ENCODE results near the gene CCDC157.
A peak's percentile ranks its signal among the peaks of the same experiment; 100 is the strongest.
"Not testable (repeated sequence)": the region's sequence is repeated elsewhere in the genome, so short reads cannot be mapped to it uniquely, and the experiment has no call there.

The CCDC157 gene

GRCh38 chr22:30392661-30393321, 36.0 kb downstream of the CCDC157 start:
- in situ Hi-C loops (cut with HindIII; ENCODE audit: low pct_unique_long_range_greater_than_20kb, low sequenced_read_pairs): no loop called here
- DNase-seq (ENCODE audit: low read depth in 1 of 2, low spot score in 1 of 2): peak in 1 of 2 experiments; percentile 66

DNA sequence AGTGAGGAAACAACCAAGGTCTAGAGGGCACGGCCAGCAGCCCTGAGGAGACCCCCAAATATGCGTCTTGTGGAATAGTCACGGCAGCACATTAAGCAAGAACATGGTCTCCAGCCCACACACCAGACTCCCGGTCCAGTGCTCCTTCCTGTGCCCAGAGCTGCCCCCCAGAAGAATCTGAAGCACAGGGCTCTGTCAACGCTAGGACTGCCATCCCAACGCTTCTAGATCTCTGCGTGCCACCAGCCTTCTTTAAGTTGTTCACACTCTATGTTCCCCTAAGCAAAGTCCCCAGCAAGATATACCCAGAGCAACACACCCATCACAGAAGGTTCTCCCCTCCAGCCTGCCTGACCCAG, 36.5 kb downstream of the CCDC157 start:
- no peak for TF ChIP-seq JUND (IDR thresholded peaks at IDR 0.05; ENCODE audit: low read depth)
- in situ Hi-C loops (cut with HindIII; ENCODE audit: low pct_unique_long_range_greater_than_20kb, low sequenced_read_pairs): no loop called here
- no peak for DNase-seq (ENCODE audit: low read depth in 1 of 2, low spot score in 1 of 2)

More at GRCh38 chr22:30392661-30393321, 36.0 kb downstream of the CCDC157 start:
- TF ChIP-seq JUND (IDR thresholded peaks at IDR 0.05; ENCODE audit: low read depth): no peak

- TF ChIP-seq JUND (IDR thresholded peaks at IDR 0.05; ENCODE audit: low read depth): no peak
- in situ Hi-C loops (cut with HindIII; ENCODE audit: low pct_unique_long_range_greater_than_20kb, low sequenced_read_pairs): no loop called here
- DNase-seq (ENCODE audit: low read depth in 1 of 2, low spot score in 1 of 2): no peak
Measured at GRCh38 chr22:30393885-30394284, 37.1 kb downstream of the CCDC157 start.

DNA sequence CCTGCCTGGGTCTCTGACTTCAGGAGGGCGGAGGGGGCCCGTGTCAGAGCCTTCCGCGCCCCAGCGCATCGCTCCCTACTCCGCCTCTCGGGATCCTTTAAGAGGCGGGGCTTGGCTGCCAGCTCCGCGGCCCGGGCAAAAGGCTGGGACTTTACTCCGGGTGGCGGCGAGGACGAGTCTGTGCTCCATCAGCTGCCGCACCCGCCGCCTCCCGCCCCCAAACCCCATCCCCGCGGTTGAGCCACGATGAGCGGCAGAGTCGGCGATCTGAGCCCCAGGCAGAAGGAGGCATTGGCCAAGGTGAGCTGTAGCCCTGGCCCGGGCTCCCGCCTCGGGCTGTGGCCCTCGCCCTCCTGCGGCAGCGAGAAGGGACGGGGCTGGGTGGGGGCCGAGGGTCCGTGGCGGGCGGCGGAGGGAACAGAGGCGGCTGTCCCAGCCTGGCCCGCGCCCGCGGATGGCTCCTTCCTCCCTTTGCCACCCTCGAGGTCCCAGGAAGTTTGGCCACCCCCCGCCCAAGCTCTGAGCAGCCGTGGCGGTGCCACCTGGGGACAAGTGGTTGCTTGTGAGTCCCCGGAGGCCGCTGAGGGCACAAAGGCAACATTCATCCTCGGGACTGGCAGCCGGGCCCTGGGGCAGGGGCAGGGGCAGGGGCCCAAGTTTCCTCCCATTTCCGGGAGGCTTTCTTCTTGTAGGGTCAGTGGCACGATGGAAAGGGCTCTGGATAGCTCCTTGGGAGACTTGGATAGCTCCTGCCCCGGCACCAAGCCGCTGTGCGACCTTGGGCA, 40.3 kb downstream of the CCDC157 start, which contains the start of gene SEC14L2:
Gene SEC14L2 (plus strand): TSS at position 148 of the 785 bp plus-strand sequence. CDS start 99 bp downstream, at position 247.
- peak; percentile 51 to 53 for DNase-seq (ENCODE audit: low read depth in 1 of 2, low spot score in 1 of 2)
- in situ Hi-C loops (cut with HindIII; ENCODE audit: low pct_unique_long_range_greater_than_20kb, low sequenced_read_pairs): no loop called here
- no peak for TF ChIP-seq JUND (IDR thresholded peaks at IDR 0.05; ENCODE audit: low read depth)

DNA sequence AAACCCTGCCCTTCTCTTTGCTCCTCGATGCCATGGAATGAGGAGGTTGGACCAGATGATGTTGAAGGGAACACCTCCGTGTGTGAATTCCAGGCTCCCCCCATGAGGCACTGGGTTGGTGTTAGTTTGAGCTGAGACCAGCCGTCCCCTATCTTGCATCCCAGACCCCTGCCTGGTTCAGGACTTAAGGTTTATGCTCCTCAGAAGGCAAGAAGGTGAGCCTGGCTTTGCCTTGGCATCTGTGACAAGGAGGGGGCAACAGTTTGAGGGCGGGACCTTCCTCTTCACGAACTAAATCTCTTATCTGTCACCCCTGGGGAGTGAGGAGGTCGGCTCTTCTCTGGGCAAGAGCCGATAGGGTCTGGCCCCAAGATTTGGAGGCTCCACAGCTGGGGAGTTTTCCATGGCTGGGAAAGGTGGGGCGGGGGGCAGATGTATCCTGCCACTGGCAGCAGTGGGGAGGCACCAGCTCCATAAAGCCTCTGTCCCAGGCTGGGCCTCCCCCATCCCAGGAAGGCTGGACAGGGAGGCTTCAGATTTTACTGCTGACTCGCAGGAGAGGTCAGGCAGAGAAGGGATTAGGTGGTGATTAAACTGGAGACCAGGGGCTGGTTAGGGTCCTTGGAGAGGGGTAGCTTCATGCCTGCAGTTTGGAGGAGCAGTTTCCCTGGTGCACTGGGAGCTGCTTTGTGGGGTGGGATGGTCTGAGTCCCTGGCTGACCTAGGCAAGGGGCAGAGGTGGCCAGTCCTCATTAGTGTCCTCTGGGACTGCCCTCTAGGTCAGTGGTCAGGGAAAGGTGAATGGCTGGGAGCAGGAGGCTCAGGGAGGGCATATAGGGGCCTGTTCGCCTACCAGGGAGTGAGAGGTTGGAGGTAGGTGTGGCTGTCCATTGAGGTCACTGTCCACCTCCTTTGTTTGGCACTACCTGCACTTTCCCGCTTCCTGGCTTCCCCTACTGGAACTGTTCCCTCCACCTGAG, 41.1 kb downstream of the CCDC157 start:
- TF ChIP-seq JUND (IDR thresholded peaks at IDR 0.05; ENCODE audit: low read depth): no peak
- in situ Hi-C loops (cut with HindIII; ENCODE audit: low pct_unique_long_range_greater_than_20kb, low sequenced_read_pairs): no loop called here
- DNase-seq (ENCODE audit: low read depth in 1 of 2, low spot score in 1 of 2): no peak

DNA sequence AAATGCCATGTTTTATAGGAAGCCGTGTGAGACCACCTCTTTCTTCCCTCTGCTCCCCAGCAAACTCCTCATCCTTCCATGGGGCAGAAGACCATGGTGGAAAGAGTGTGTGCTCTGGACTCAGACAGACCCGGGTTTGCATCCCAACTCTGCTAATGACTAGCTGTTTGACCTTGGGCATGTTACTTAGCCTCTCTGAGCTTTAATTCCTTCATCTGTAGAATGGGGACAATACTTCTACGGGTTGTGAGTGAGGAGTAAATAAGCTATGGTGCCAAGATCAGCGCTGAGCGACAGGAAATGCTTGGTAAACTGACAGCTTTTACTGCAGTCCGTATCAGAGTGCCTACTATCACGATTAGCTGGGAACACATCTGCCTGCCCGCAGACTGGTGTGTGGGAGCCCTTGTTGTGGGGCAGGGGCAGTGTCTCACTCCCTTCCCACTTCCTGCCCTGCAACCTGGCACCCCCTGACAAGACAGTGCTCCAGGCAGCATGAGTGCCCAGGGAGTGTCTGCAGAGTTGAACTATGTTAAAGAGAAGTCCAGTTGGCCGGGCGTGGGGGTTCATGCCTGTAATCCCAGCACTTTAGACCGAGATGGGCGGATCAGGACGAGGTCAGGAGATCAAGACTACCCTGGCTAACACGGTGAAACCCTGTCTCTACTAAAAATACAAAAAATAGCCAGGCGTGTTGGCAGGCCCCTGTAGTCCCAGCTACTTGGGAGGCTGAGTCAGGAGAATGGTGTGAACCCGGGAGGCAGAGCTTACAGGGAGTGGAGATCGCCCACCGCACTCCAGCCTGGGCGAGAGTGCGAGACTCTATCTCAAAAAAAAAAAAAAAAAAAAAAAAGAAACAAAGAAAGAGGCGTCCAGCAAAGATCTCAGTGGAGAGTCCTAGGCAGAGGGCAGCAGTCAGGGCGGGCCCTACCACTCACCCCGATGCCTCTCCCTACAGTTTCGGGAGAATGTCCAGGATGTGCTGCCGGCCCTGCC, 42.2 kb downstream of the CCDC157 start:
- no peak for TF ChIP-seq JUND (IDR thresholded peaks at IDR 0.05; ENCODE audit: low read depth)
- in situ Hi-C loops (cut with HindIII; ENCODE audit: low pct_unique_long_range_greater_than_20kb, low sequenced_read_pairs): no loop called here
- DNase-seq (ENCODE audit: low read depth in 1 of 2, low spot score in 1 of 2): no peak

DNA sequence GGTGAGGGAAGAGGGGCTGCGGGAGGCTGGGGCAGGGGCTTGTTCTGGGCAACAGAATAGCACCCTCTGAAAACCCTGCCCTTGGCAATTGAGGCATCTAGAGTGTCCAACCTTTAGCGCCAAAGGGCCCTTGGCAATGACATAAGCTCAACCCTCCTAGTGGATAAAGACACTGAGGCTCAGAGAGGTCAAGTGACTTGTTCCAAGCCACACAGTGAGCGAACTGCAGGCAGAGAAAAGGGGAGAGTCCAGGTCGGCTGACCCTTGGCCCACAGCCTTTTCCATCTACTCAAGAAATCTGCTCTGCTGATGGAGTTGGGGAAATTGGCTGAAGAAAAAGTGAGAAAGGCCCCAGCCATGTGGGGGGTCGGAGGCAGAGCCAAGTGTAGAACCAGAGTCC, 42.9 kb downstream of the CCDC157 start:
- no peak for DNase-seq (ENCODE audit: low read depth in 1 of 2, low spot score in 1 of 2)
- in situ Hi-C loops (cut with HindIII; ENCODE audit: low pct_unique_long_range_greater_than_20kb, low sequenced_read_pairs): no loop called here
- no peak for TF ChIP-seq JUND (IDR thresholded peaks at IDR 0.05; ENCODE audit: low read depth)

- no peak for TF ChIP-seq JUND (IDR thresholded peaks at IDR 0.05; ENCODE audit: low read depth)
- DNase-seq (ENCODE audit: low read depth in 1 of 2, low spot score in 1 of 2): no peak
- in situ Hi-C loops (cut with HindIII; ENCODE audit: low pct_unique_long_range_greater_than_20kb, low sequenced_read_pairs): no loop called here
Measured at GRCh38 chr22:30400159-30400558, 43.4 kb downstream of the CCDC157 start.

GRCh38 chr22:30401024-30401423, 44.2 kb downstream of the CCDC157 start:
- DNase-seq (ENCODE audit: low read depth in 1 of 2, low spot score in 1 of 2); in situ Hi-C loops (cut with HindIII; ENCODE audit: low pct_unique_long_range_greater_than_20kb, low sequenced_read_pairs): not testable (repeated sequence)

DNA sequence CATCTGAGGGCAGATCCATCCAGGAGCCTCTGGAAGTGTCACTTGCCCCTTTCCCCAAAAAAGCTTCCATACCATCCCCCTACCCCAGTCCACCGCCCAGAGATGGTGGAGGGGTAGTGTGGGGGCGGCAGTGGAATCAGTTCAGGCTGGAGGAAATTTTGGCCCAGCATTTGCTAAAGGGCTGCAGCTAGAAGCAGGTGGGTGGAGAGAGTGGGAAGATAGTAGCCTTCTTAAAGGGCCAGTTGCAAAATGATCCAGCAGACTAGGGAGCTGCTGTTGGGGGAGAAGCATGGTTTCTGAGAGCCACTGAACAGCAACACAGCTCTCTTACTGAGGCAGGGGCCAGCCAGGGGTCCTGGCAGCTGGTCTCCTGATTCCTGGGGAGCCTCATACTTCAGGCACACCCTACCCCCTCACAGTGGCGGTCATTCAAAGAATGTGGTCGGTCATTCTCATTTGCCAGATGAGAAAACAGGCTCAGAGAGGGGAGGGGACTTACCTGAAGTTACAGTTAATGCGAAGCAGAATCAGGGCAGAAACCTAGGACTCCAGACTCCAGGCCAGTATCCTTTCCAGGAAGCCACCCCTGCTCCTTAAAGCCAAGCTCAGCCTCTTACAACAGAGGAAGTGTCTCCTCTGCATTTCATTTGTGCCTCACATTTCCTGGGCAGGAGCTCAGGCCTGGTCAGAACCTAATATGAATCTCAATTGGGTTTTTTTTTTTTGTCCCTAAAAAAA, 45.4 kb downstream of the CCDC157 start:
- no peak for TF ChIP-seq JUND (IDR thresholded peaks at IDR 0.05; ENCODE audit: low read depth)
- in situ Hi-C loops (cut with HindIII; ENCODE audit: low pct_unique_long_range_greater_than_20kb, low sequenced_read_pairs): no loop called here
- no peak for DNase-seq (ENCODE audit: low read depth in 1 of 2, low spot score in 1 of 2)

- in situ Hi-C loops (cut with HindIII; ENCODE audit: low pct_unique_long_range_greater_than_20kb, low sequenced_read_pairs): not testable (repeated sequence)
Measured at GRCh38 chr22:30402766-30403104, 45.9 kb downstream of the CCDC157 start.

More at GRCh38 chr22:30402766-30403104, 45.9 kb downstream of the CCDC157 start:
- not testable (repeated sequence) for DNase-seq (ENCODE audit: low read depth in 1 of 2, low spot score in 1 of 2)
